Loucy (cell line): ENCODE results near the gene FKBP1C.

ENCODE experiments used
- EZH2phosphoT487 ChIP-seq: fragments of 200-600 bp; IDR thresholded peaks from 2 replicates; pipeline ENCODE4 v1.6.1; 2018; ENCODE audit warnings: antibody characterized with exemption, mild to moderate bottlenecking, moderate library complexity, borderline replicate concordance
- TF ChIP-seq, protein P1 (sequence below): fragments of 200-600 bp; sonication (generic); conservative IDR thresholded peaks from 2 replicates; pipeline ENCODE4 v1.5.1; 2014; ENCODE audit warnings: mild to moderate bottlenecking, antibody characterized with exemption, low read length

DNA sequence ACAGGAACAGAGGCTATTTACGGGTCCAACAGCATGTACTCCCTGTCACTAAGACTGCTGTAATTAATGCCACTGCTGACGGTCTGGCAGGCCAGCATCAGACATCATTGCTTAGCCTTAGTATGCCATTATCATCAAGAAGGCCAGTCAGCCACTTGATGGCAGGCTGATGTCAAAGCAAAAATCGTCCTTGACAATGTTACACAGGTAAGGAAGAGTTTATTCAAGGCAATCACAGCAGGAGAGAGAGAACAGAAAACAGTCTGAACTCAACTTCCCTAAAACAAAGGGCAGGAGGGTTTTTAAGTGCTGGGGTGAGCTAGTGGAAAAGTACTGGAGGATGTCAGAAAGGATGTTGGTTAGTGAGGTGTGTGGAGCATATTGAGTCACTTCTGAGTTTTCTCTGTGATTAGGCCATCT lies 25.1 kb downstream of the FKBP1C start:
- TF ChIP-seq, protein P1, sequence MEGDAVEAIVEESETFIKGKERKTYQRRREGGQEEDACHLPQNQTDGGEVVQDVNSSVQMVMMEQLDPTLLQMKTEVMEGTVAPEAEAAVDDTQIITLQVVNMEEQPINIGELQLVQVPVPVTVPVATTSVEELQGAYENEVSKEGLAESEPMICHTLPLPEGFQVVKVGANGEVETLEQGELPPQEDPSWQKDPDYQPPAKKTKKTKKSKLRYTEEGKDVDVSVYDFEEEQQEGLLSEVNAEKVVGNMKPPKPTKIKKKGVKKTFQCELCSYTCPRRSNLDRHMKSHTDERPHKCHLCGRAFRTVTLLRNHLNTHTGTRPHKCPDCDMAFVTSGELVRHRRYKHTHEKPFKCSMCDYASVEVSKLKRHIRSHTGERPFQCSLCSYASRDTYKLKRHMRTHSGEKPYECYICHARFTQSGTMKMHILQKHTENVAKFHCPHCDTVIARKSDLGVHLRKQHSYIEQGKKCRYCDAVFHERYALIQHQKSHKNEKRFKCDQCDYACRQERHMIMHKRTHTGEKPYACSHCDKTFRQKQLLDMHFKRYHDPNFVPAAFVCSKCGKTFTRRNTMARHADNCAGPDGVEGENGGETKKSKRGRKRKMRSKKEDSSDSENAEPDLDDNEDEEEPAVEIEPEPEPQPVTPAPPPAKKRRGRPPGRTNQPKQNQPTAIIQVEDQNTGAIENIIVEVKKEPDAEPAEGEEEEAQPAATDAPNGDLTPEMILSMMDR, result no peak
- TF ChIP-seq EZH2phosphoT487, result no peak
